Activated CD8-positive, alpha-beta memory T cell treated with anti-CD3 and anti-CD28 coated beads for 4 hours (primary cell): ENCODE data around the gene SLAMF1.

ENCODE experiments used
- DNase-seq, 2 donors: peaks; one replicate each; pipeline ENCODE4 v3.0.0-alpha.2; 2020; ENCODE audit warnings: low read depth in 2 of 2

The SLAMF1 gene

GRCh38 chr1:160625321-160625720, 21.5 kb downstream of the SLAMF1 start:
- no peak for DNase-seq

- DNase-seq = no peak
These were observed 22.4 kb downstream of the SLAMF1 start for GRCh38 chr1:160624464-160624863.

- no peak for DNase-seq
These were observed 23.0 kb downstream of the SLAMF1 start for GRCh38 chr1:160623862-160624261.

- DNase-seq = no peak
These were observed 23.6 kb downstream of the SLAMF1 start for GRCh38 chr1:160623227-160623633.

GRCh38 chr1:160622501-160623226, 24.2 kb downstream of the SLAMF1 start:
- DNase-seq = no peak

GRCh38 chr1:160621633-160622413, 25.0 kb downstream of the SLAMF1 start:
- DNase-seq = no peak

- no peak for DNase-seq
These were observed 25.8 kb downstream of the SLAMF1 start for GRCh38 chr1:160620942-160621632.

- DNase-seq = no peak
These were observed 27.0 kb downstream of the SLAMF1 start for GRCh38 chr1:160619742-160620277.

GRCh38 chr1:160618763-160619274, 28.0 kb downstream of the SLAMF1 start:
- DNase-seq = no peak

- DNase-seq = no peak
These were observed 28.5 kb downstream of the SLAMF1 start for GRCh38 chr1:160618327-160618726.

- no peak for DNase-seq
These were observed 31.2 kb downstream of the SLAMF1 start for GRCh38 chr1:160615660-160616059.

- DNase-seq = no peak
These were observed 32.4 kb downstream of the SLAMF1 start for GRCh38 chr1:160614410-160614809.

- no peak for DNase-seq
These were observed 34.1 kb downstream of the SLAMF1 start for GRCh38 chr1:160612613-160613218.

GRCh38 chr1:160610569-160611242, 36.1 kb downstream of the SLAMF1 start:
- no peak for DNase-seq

GRCh38 chr1:160608941-160609340, 37.9 kb downstream of the SLAMF1 start:
- DNase-seq = no peak

- no peak for DNase-seq
These were observed 38.3 kb downstream of the SLAMF1 start for GRCh38 chr1:160608514-160608913.

GRCh38 chr1:160608057-160608456, 38.8 kb downstream of the SLAMF1 start:
- no peak for DNase-seq

GRCh38 chr1:160607672-160608032, 39.2 kb downstream of the SLAMF1 start:
- DNase-seq = no peak

GRCh38 chr1:160607011-160607671, 39.7 kb downstream of the SLAMF1 start:
- peak in 1 of 2 donors; percentile 48 for DNase-seq

- DNase-seq = no peak
These were observed 40.2 kb downstream of the SLAMF1 start for GRCh38 chr1:160606611-160607010.
